HG02884 (cell line): ENCODE data around the gene RRBP1.

Experiments
- ATAC-seq: cut with Tn5 transposase; IDR thresholded peaks from one replicate; pipeline ENCODE4 v1.9.1; 2021; ENCODE audit warnings: mild to moderate bottlenecking, moderate library complexity; ENCODE audit not compliant: unreplicated experiment

RRBP1 gene, protein sequence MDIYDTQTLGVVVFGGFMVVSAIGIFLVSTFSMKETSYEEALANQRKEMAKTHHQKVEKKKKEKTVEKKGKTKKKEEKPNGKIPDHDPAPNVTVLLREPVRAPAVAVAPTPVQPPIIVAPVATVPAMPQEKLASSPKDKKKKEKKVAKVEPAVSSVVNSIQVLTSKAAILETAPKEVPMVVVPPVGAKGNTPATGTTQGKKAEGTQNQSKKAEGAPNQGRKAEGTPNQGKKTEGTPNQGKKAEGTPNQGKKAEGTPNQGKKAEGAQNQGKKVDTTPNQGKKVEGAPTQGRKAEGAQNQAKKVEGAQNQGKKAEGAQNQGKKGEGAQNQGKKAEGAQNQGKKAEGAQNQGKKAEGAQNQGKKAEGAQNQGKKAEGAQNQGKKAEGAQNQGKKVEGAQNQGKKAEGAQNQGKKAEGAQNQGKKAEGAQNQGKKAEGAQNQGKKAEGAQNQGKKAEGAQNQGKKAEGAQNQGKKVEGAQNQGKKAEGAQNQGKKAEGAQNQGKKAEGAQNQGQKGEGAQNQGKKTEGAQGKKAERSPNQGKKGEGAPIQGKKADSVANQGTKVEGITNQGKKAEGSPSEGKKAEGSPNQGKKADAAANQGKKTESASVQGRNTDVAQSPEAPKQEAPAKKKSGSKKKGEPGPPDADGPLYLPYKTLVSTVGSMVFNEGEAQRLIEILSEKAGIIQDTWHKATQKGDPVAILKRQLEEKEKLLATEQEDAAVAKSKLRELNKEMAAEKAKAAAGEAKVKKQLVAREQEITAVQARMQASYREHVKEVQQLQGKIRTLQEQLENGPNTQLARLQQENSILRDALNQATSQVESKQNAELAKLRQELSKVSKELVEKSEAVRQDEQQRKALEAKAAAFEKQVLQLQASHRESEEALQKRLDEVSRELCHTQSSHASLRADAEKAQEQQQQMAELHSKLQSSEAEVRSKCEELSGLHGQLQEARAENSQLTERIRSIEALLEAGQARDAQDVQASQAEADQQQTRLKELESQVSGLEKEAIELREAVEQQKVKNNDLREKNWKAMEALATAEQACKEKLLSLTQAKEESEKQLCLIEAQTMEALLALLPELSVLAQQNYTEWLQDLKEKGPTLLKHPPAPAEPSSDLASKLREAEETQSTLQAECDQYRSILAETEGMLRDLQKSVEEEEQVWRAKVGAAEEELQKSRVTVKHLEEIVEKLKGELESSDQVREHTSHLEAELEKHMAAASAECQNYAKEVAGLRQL (N-terminal part only)

DNA sequence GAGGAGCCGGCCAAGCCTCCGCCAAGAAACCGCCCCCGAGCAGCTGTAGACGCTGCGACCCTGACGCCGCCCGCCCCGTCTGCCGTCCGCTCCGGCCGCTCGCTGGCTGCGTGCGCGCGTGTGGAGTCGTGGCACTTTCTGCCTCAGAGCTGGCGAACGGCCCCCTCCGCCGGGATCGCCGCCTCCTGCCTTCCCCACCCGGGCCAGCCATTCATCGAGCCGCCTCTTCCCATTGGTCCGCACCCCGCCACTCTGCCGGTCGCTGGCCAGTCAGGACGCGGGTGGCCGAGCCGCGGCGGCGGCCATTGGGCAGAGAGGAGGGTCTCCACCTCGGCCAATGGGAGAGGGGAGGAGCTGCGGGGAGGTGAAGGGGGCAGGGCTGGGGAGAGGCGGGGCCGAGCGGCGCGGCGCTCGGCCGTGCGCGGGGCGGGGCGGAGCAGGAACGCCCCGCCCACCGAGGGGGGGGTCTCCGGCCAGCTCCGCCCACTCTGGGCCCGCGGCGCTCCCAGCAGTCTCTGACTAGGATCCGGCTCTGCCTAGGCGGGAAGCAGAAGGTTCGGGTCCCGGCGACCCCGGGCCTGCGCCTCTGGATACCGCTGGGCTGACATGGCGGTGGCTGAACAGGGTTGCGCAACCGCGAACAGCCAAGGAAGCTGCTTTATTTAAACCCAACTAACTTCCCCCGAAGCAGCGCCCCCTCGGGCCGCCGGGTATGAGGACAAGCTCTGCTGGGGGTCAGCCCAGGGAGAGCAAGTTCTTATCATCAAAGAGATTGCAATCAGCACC lies at the start of gene RRBP1:
Gene RRBP1, minus strand, starts transcription at position 140 of the 786 bp plus-strand sequence. CDS start 21,735 bp downstream, outside the sequence.
- peak; percentile 87 for ATAC-seq

DNA sequence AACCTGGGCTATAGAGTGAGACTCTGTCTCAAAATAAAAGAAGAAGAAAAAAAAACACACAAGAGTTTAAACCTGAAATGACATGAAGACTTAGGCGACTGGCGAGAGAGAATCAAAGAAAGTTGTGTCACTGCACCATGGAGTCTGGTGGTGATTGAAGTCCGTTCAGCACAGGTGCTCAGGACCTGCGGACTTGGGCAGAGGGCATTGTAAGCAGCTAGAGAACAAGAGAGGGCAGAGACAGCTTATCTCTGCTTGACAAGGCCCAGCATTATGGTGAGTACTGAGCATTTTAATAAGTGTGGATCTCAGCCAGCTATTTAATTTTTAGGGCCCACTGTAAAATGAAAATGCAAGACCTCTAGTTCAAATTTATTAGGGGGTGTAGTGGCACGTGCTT lies 49.2 kb upstream of the RRBP1 start:
- ATAC-seq = no peak

DNA sequence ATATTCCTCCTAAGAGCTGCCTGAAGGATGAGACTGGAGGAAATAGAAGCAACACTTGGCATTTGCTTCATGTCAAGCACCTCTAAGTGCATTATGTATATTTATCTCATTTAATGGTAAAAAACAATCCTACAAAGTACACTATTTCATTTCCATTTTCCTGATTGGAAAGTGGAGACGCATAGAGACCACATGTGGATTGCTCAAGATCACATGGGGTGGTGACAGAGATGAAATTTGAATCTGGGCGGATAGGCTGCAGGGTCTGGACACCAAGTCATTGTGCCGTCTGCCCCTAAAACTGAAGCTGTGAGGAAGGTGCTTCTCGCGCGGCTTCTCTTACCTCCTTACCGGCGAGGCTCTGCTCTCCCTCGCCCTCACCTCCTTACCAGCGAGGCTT lies 48.0 kb upstream of the RRBP1 start:
- ATAC-seq = no peak

DNA sequence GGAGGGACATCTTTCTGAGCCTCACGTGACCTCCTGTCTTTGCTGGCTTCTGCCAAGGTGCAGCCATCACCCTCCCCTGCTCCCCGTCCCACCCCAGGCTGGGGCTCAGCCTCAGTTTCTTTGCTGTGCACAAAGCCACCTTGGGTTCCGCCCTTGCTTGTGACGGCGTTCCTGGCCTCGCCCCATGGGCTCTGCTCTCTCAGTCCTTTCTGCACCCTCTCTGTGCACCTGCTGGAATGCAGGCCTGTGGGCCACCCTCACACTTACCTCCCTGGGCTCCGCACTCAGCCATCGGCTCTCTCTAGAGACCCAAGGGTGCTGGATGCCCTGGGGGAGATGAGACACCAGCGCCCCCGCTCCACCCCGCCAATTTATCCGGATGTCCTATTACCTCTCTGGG lies 46.0 kb upstream of the RRBP1 start:
- no peak for ATAC-seq

DNA sequence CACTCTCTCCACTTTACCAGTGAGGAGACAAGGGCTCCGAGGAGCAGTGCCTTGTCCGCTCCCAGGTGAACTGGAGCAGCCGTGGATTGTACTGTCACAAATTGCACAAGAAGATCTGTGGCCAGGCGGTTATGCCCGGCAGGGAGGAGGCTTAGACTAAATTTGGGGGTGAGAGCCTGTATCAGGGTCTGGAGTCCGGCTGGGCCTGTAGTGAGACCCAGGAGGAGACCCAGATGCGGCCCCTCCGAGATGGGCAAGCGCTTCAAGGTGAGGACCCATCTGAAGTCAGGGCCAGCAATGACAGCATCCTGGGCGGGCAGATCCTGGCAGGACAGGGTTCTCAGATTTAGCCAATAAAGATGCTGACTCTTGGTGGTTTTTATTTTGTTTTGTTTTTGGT lies 45.3 kb upstream of the RRBP1 start:
- no peak for ATAC-seq

DNA sequence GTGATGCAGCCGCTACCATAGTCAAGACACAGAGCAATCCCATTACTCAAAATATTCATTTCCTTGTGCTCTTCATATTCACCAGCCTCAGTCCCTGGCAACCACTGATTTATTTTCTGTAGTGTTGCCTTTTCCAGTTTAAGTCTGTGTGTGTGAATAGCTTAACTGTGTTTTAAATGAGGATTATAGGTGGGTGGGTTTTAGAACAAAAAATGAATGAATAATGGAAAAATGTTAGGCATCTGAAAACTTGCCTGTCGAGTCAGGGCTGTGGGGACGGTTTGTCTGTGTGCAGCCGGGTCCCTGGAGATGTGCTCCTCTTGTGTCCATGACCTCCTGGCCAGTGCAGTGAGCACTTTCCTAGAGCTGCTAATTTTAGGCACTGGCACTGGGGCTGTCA lies 44.9 kb upstream of the RRBP1 start:
- ATAC-seq = no peak

DNA sequence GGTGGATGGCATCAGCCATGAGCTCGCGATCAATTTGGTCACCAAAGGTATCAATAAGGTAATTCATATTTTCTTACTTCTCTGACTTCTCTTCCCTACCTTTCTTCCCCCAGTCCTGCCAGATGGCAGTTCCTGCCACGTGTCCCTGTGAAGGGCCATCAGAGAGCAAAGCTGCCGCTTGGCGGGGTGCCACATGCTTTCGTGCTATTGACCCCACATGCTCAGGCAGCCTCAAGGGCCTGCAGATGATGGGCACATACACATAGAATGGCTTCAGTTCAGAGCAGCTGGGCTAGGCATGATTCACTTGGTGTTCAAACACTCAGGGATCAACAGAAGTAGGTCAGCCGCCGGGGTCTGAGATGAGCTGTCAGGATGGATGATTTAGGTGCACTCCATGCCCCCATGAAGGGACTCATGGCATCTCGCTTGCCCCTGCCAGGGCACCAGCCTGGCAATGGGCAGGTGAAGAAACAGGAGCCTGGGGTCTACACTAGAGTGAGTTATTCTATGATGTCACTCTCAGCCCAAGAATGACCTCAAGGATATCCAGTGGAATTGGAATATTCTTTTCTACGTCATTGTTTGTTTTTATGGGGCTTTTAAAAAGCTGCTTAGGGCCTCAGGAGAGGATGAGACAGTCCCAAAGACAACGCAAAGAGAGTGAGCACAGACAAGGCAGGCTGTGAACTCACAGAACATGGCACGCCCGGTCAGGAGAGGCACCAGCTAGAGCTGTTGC lies 43.2 kb upstream of the RRBP1 start:
- no peak for ATAC-seq

DNA sequence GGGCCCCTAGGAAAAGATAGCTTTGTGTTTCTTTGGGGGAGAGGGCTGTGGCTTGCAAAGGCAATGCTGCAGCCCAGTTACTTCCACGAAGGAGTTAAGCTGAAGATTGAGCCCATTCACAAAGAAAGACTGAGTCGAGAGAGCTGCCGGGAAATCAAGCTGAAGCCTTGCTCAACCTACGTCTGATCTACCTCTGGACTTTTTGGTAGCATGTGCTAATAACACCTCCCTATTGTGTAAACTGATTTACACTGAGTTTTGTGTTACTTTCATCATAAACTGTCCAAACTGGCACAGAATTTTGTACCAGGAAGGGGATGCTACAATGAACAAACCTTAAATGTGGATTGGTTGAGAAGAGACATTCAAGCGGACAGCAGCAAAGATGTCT lies 41.3 kb upstream of the RRBP1 start:
- no peak for ATAC-seq

DNA sequence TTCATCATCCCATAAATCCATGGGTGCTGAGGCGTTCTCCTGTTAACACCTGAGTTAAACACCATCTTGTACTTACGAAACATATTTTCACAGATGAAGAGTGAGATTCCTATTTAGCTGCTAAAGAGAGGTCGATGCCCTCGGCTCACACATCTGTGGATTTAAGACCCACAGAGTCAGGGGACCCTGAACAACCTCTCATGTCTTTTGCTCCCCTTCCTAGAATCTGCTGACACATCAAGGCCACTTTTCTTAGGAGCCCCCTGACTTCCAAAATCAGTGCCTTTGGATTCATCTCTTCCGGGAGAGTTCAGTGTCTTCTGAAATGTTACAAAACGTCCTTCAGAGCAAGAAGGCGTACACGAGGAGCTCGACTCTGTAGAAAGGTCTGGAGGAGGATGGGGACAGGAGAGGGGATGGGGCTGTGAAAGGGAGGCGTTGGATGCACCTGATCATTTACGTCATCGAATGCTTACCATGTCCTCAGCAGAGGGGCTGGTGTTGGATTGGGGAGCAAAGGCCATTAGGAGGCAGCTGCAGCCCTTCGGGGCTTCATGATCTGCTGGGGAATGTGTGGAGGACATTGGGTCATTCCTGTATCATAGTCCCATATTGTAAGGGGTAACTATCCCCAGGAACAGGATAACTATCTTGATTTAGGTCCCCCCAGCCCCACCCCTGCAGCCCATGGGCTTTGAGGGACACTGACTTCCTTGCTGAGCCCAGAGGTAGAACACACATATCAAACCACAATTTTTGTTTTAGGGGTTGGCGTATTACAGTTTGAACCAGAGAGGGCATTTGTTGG lies 40.7 kb upstream of the RRBP1 start:
- ATAC-seq = no peak

DNA sequence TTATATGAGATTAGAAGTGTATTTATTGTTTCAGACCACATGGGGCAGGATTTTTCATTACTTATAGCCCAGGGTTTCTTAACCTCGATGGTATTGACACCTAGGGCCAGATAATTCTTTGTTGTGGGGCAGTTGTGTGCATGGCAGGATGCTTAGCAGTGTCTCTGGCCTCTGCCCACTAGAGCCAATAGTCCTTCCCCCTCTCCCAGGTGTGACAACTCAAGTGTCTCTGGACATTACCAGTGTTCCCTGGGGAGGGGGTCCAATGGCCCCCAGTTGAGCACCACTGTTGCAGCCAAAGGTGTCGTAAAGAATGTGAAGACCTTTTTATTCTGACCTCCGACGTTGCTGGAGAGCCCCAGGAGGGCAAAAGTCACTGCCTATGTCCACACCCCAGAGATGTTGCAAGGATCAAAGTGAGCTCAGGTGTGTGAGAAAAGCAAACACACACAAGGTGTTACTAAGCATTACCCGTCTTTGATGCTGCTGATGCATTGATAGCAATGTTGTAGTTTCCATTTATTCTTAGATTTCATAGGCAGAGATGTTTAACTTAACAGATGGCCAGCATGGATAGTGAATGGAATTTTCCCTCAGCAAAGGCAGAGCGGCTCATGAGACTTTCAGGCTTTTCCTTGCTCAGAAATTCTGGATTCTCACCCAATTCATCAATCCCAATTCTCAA lies 39.9 kb upstream of the RRBP1 start:
- ATAC-seq = no peak

DNA sequence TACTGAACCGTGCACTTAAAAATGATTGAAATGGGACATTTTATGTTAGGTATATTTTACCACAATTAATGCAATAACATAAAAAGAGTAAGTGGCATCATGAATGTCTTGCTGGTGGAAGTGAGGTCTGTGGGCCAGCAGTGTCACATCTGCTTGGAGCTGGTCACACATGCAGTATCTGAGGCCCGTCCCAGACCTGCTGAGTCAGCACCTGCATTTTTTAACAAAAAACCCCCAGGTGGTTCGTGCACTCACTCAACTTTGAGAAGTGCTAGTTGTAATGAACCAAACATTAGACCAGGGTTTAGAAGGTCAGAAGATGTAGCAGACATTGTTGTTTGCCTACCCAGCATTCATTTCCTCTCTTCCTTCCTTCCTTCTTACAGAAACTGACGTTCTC lies 38.7 kb upstream of the RRBP1 start:
- ATAC-seq = no peak

DNA sequence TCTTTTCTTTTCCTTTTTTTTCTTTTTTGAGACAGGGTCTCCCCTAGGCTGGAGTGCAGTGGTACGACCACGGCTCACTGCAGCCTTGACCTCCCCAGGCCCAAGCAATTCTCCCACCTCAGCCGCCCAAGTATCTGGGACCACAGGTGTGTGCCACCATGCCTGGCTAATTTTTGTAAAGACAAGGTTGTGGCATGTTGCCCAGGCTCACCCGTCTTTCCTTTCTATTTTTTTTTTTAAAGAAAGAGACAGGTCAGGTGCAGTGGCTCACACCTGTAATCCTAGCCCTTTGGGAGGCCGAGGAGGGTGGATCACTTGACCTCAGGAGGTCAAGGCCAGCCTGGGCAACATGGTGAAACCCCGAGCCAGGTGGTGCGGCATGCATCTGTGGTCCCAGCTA lies 34.3 kb upstream of the RRBP1 start:
- no peak for ATAC-seq

DNA sequence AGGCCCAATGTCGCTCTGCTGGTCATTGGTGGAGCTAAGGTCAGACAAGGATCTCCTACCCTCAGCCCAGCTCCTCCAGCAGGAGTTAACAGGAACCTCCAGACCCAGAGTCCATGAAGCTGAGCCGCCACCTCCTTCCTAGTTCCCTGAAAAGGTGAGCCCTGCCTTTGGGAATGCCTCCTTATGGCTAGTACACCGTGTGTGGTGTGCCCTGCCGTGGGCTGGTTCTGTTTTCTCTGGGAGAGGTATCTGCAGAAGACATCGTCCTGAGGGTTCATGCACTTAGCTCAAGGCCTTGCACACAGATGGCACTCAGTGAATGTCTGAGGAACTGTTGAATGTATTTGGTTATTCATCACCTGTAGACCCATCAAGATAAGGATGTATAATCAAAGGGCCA lies 33.0 kb upstream of the RRBP1 start:
- ATAC-seq = no peak

DNA sequence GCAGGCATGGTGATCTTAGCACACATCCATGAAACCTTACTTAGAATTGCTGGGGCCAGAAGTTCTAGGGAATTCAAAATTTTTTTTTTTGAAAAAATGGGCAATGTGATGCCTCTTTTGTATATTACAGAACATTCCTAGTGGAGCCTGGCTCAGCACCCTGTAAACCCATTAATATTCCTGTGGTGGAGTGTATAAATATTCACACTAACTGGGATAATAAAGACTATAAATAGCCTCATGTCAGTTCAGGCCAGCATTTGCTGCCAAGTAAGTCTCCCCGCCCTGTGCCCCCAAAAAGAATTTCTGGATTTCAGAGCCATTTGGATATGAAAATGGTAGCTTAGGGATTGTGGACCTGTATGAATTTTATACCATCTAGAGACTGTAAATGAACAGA lies 32.6 kb upstream of the RRBP1 start:
- ATAC-seq = no peak

DNA sequence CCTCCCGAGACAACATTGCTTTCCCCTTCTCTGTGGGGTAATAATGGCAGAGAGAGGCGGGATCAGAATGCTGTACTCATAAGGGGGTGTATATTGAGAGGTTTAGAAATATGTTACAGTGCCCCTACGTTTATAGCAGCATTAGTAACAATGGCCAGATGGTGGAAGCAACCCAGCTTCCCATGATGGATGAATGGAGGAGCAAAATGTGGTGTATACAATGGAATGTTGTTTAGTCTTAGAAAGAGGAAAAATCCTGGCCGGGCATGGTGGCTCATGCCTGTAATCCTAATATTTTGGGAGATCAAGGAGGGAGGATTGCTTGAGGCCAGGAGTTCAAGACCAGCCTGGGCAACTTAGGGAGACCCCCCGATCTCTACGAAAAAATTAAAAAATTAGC lies 30.7 kb upstream of the RRBP1 start:
- no peak for ATAC-seq

DNA sequence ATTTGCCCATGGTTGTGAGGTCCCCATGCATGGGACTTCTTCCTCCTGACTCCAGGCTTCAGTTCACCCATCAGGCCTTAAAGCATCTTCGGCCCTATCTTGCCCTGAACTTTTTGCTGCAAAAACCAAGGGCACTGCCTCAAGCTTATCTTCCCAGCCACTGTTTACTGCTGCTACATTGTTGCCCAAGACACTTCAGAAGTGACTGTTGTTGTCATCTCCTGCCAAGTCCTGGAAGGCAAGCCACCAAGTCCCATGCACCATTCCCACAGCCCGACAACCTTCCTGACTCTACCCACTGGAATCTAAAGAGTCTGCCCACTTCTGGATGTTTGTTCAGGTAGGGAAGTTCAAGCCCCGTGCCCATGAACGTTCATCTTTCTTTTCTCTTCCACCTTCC lies 30.2 kb upstream of the RRBP1 start:
- ATAC-seq = no peak

DNA sequence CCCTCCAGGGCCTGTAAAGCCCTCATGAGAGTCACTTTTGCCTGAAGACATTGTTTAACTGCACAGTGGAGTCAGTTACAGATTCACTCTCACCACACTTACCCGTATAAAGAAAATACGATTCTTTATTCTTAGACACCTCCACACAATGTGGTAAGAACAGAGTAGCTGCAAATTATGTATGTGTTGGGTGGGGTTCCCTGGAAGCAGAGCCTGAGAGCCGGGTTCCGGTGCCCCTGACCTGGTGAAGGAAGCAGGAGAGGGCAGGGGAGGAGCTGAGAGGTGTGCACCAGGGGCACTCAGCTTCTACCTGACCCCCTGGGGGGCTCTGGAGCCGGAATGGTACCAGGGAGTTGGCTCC lies 29.2 kb upstream of the RRBP1 start:
- no peak for ATAC-seq

DNA sequence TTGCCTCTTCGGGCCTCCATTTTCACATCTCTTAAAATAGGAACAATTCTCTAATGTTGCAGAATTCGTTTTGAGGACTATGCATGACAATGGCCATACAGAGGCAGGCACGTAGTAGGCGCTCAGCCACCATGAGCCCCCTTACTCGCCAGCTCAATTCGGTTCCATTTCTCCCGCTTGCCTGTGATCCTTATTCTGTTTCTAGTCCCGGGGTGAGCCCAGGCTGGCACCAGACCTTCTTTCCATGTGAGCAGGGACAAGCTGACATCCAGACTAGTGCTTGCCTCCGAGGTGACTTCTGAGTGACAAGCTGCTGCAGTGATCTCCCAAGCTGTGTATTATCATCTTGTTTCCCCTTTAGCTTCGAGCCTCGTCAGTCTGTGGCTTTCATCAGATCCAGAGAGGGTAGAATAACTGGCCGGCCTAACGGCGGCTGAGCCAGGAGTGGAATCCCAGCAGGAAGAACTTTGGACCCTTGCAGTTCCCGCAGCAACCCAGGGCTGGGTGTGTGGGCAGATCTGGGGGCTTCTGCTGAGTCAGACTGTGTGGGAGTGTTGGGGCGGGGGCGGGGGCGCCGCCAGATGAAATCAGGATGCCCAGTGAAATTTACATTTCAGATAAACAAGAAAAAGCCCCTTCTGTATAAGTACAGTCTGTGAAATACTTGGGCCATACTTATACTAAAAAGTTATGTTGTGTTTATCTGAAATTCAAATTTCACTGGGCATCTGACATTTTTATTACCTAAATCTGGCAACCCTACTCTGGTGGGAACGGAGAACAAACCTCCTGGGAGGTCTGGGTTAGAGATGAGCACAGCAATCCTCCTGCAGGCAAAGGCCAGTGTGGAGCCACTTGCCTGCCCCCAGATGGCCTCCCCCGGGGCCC lies 28.6 kb upstream of the RRBP1 start:
- no peak for ATAC-seq
